Hematopoietic multipotent progenitor cell treated with erythropoietin and hydrocortisone succinate and interleukin-3 and kit ligand, for 15 days (in vitro differentiated cells): ENCODE results near the gene C1orf94.

Experiments
- DNase-seq: peaks from one replicate; pipeline ENCODE4 v3.0.0-alpha.2; 2015; ENCODE audit warnings: low spot score

Gene C1orf94, protein sequence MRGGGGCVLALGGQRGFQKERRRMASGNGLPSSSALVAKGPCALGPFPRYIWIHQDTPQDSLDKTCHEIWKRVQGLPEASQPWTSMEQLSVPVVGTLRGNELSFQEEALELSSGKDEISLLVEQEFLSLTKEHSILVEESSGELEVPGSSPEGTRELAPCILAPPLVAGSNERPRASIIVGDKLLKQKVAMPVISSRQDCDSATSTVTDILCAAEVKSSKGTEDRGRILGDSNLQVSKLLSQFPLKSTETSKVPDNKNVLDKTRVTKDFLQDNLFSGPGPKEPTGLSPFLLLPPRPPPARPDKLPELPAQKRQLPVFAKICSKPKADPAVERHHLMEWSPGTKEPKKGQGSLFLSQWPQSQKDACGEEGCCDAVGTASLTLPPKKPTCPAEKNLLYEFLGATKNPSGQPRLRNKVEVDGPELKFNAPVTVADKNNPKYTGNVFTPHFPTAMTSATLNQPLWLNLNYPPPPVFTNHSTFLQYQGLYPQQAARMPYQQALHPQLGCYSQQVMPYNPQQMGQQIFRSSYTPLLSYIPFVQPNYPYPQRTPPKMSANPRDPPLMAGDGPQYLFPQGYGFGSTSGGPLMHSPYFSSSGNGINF

DNA sequence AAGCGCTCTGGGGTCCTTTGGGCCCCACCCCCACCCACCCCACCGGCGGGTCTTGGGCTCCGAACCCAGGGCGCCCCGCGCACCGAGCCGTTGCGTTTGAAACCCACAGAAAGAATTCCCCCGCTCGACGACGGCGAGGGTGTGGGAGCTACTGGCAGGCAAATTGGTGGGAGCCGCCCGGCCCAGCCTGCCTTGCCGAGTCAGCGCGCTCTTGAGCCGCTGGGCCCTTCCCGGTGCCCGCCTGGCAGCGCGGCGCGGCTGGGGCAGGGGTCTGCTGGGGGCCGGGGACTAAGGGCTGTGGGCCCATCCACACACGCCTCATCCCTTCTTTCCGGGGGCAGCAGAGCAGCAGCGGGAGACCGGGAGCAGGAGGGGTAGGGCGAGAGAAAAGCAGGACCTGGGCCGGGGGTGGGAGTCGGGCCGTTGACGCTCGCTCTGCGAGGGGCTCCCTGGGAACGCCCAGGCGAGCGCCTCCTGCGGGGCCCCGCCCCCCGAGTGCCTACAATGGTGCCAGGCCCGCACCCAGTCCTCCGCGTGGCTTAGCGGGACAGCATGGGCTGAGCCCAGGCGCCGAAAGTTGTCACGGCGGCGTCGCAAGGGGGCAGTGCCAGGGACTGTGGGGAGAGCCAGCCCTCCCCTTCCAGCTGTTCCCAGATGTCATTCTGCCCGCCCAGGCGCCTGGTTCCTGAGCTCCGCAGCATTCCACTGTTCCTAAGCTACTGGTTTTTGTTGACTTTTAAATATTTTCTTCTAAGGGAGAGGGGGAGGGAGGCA lies at the start of gene C1orf94:
C1orf94 (plus strand) TSS at position 78 of the 774 bp plus-strand sequence. CDS start 883 bp downstream, outside the sequence.
- DNase-seq, result no peak

DNA sequence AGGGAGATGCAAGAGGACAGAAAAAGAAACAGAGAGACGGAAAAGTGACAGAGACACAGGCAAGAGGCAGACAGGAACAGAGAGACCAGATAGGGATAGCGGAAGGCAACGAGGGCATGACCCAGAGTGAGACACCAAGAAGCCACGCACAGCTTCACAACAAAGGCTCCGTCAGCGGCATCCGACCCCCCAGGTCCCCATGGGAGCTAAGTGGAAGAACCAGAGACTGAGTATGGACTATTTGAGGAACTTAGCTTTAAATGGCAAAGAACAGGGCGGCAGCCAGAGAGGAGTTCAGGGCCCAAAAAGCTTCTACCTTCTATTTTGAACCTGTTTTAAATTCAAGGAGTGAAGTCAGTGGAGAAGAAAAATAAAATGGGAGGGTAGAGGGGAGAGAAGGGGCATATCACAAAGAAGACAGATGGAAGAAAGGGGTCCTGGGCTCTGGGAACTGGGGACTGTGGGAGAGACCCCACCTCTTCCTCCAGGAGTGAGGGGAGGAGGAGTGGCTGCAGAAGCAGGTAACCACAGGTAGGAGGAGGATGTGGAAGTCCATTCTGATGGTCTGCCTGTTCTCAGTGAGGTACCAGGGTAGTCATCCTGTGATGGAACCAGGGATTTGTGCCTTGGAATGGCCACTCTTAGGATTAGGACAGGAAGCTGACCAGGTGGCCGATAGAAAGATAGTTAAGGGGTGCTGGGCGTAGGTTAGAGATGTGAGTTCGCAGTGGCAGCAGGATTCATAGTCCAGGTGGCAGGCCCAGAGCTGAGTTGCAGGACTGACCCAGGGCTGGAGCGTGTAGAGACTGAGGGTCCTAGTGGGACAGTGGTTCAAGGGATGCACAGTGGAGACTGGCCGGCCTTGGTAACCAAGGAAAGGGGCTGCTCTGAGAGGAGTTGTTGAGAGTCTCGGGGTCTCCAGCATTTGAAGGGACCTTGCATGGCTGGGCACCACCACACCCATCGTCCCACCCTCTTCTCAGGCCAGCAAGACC lies 49.4 kb upstream of the C1orf94 start:
- no peak for DNase-seq

DNA sequence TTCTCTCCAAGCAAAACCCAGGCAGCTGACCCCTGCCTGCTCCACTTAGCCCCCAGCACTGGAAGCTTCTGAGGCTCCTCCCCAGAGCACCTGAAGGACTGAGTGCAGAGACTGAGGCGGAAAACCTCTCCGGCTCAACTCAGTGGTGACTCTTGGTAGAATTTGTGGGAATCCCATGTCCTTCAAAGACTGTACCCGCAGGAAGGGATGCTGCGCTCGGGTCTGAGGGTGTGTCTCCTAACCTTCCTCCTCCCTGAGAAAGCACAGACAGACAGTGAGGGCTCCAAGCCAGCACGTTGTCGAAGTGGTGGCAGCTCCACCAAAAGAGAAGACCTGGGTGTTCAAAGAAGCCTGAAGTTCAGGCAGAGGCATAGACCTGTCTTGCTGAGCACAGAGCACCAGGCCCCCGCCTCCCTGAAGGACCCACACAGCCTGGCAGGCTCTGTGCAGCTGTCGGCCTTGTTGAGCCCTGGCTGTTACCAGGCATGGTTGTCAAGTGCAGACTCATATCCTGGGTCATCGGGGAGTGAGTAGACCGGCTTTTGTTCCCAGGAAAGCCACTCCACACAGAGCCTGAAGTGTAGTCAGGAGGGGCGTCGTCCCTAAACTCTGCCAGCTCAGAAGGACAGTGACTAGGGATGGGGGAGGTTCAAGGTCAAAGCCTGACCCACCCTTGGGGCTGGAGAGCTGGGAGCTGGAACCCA lies 48.4 kb upstream of the C1orf94 start:
- DNase-seq, result no peak

DNA sequence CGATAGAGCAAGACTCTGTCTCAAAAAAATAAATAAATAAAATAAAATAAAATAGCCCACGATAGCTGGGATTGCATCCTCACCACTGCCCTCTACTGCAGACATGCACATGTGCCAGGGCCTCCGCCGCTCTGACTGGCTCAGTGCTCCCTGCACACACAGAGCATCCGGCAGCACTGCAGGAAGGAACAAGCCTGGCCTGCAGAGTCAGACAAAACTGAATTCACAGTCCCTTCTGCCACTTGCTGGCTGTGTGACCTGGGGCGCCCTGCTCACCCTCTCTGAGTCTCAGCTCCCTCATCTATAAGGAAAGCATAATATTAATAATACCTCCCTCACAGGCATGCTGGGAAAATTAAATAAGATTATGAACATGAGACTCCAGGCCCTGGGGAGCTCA lies 47.1 kb upstream of the C1orf94 start:
- DNase-seq, result no peak

DNA sequence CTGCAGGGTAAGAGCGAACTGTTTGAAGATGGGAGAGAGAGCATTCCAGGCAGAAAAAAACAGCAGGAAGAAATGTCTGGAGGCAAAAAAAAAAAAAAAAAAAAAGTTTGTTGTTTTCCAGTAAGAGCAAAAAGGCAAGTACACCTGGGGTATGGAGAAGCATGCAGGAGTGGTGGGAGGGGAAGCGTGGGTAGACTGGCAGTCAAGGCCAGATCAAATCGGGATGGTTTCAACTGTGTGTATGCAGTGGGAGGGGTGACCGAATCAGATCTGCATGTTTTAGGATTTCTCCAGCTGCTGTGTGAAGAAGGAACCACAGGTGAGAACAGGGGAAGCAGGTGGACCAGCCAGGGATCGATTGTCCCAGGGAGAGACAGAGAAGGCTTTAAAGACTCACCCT lies 46.4 kb upstream of the C1orf94 start:
- no peak for DNase-seq

DNA sequence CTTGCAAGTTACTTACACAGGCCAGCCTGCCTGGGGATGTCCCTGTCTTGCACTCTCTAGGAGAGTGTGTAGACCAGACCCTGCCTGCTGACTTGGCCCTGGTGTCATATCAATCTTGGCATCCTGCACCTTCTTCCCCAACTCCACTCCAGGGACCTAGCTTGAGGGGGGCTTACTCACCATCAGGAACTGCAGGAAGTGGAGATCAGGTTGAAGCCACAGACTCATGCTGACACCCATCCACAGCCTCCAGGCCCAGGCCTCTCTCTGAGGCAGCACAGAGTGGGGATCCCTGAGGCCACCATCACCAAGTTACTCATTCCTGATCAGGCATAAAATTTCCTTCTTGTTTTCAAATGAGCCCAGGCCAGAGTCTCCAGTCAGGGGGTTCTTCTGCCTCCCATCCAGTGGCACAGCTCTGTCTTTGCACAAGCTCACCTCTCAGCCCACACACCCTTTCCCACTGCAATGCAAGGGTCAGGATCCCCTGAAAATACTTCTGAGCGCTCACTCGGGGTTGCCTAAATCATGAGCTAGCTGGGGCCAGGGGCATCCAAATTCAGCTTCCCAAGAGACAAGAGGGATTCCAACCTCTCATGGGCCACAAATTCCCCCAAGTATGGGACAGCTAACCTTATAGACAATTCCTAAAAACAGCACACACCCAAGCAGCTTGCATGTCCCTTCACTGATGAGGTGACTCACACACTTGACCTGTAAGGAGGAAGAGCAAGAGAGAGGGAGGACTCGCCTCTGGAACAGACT lies 45.1 kb upstream of the C1orf94 start:
- DNase-seq, result no peak

DNA sequence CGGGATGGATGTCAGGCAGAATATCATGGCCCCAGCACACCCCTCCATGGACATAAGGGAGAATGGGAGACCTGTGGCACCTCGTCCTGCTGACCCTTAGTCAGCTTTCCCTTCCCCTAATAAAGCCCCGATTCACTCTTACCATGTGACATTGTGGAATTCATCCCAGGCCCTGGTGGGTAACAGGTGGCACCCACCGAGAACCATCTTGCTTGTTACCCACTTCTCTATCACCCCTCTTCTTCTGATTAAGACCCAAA lies 44.6 kb upstream of the C1orf94 start:
- DNase-seq, result no peak

DNA sequence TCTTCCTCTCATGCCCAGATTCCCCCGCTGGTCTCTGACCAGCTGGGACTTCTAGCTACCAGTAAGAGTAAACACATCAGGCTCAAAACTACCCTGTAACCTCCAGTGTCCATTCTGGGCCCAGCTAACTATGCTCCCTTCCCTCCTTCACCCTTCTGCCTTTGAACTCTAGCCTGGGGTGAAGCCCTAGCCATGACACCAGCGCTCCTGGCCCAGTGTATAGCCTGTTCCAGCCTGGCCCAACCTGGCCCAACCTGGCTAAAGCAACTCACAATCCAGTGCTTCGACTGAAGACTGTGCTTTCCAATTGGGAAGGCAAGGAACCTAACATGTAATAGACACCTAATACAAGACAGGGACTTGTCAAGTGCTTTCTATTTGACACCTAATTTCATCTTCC lies 39.3 kb upstream of the C1orf94 start:
- no peak for DNase-seq

DNA sequence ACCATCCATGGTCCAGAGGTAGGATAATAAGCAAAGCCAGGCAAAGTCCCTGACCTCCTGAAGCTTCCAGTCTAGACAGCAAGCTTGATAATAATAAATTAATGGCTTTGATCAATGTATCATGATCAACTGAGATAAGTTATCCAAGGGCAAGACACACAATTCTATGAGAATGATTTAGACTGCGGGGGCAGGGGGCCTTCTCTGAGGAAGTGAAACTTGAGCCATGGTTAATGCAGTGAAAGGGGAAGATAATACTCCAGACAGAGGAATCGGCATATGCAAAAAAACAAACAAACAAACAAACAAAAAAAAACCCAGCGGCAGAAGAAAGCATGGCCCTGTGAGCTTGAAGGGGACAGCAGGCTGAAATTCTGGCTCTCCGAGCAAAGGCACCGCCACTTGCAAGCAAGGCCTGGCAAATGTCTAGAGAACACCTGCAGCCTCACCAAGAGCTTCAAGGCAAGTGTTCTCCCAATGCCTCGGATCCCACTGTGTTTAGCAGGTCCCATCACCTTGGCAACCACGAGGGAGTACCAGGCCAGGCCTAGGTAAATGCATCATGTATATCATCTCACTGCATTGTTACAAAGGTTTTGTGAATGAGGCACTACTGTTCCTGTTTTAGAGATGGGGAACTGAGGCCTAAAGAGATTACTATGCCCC lies 36.6 kb upstream of the C1orf94 start:
- no peak for DNase-seq

DNA sequence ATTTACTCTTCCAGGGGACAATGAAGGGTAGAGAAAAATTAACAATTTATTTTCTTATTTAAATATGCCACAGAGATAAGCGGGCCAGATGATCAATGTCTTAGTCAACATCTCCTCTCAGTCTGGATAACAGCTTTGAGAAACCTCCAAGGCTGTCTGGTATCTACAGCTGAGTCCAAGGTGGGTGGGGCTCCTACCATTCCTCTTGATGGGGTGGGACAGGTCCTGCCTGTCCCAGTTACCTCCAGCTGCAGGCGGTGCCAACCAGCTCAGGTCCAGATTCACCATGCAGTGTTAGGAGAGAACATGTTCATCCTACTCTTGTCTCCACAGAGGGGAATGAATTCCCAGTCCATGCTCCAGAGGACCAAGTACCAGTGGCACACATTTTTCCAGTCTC lies 32.7 kb upstream of the C1orf94 start:
- DNase-seq, result no peak

DNA sequence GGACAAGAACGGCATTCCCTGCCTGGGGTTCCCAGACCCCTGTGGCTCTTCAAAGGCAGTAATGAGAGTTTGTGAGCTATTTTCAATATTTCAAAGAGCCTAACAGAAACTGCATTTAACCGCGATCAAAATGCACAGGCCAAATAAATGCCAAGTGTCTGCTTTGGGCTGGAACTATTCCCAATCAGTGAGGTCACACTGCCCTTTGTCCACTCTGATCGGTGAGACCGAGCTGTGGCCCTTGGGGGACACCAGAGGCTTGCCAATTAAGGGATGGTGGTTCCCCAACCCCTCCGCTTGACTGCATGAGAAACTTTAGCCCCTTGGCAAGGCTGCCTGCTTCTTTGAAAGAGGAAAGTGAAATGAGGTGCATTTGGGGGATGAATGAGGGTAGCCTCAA lies 31.9 kb upstream of the C1orf94 start:
- DNase-seq, result no peak

DNA sequence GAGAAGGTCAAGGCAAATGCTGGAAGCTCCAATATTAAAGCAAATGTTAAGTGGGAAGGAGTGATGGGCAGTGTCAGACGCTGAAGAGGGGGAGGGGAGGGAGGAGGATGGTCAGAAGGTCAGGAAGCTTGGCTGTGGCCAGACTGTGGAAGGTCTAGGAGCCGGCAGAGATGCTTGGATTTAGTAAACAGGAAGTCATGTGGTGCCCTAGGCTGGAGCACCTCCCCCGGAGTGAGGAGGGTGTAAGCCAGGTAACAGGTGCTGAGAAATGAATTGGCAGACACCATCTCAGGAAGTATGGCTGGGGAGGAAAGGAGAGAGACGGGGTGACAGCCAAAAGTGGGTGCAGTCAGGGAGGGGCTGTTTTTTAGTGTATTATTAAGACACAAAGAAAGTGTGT lies 29.4 kb upstream of the C1orf94 start:
- DNase-seq, result no peak

DNA sequence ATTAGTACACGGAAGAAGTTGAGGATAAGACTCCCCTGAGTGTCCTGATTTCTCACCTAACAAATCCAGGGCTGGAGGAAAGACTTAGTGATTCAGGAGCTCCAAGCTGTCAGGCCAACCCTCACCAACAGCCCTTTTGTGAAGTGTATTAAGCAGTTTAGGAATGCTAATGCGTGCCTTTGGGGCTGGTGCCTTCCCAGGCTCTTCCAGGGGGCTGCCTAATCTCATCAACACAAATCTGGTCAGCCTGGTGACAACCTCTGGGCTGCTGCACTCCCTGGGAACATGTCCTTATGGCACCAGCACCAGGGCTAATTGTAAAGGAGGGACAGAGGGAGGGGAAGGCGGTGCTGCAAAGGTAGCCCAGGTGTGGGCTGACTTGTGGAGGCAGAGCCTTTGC lies 27.2 kb upstream of the C1orf94 start:
- DNase-seq, result no peak

DNA sequence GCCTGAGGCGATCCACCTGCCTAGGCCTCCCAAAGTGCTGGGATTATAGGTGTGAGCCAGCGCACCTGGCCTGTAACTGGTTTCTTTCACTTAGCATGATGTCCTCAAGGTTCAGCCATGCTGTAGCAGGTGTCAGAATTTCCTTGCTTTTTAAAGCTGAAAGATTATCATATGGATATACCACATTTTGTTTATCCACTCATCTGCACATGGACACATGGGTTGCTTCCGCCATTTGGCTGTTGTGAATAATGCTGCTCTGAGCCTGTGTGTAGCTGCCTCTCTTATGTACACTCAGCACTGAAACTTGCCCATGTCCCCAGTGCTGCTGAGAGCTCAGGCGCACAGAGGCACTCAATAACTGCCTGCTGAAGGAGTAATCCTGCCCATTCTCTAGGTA lies 23.5 kb upstream of the C1orf94 start:
- no peak for DNase-seq

DNA sequence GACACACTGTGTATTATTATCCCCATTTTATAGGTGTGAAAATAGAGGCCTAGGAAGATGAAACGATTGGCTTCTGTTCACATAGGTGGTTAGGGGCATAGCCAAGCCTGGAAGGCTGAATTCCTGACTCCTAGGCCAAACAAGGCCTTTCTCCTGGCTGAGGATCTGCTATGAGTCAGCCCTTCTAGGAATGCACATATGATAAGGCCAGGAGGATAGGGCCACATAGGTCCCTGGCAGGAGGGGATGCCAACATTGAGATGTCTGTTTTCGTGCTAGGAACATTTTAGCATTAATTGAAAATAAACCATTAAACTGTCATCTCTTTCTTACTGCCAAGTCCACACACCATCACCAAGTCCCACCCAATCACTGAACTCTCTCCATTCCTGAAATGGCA lies 20.8 kb upstream of the C1orf94 start:
- DNase-seq, result no peak

DNA sequence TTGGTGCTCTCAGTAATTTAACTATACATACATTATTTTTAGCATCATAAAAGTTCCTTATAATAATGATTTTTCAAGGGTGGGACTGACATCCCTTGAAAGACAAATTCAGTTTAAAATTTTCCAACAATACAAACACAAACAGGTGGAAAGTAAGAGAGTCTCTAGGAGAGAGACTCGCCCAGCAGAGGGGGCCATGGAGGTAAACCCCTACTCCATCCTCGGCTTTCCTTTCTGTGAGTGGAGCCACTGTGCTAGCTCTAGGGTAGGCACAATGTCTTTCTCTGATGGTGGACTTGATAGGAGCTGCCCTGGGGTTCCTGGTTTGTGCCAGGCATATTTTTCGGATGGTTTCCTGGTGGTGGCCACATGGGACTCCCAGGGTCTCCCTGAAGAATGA lies 20.0 kb upstream of the C1orf94 start:
- DNase-seq, result no peak

DNA sequence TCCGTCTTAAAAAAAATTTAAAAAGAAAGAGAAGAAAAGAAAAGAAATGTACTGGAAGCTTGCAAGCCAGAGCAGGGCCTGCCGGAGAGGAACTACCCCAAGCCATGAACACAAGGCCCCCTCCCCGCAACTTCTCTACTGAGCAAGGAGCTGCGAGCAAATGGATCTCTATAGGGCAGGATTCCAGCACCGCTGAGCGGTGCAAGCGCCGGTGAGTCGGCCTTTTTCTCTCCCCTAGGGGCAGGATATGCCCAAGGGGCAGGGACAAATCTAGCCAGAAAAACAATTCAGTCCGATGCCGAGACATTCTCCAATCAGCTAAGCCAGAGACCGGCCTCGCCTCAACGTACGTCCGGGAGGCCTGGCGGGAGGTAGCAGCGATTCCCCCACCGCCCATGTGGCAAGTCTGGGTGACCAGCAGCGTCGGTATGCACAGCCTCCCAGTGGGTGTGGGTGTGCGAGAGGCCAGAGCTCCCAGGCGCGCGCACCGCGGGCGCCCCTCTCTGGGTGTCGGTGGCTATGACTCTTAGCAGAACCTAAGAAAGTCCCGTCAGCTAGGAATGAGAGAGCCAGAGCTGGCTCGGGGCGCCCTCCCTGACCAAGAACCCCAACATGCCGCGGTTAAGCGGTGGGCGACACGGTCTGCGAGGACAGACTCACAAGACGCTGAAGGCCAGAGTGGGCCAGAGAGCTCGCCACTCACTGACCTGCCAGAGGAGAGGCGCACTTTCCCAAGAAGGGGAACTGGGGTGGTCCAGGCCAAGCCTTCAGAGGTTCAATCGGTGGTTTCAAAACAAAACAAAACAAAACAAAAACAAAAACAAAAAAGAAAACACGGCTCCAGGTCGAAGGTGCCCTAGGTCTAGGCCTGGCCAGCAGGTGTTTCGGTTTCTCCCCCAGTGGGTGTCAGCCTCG lies 13.6 kb upstream of the C1orf94 start:
- DNase-seq, result no peak

DNA sequence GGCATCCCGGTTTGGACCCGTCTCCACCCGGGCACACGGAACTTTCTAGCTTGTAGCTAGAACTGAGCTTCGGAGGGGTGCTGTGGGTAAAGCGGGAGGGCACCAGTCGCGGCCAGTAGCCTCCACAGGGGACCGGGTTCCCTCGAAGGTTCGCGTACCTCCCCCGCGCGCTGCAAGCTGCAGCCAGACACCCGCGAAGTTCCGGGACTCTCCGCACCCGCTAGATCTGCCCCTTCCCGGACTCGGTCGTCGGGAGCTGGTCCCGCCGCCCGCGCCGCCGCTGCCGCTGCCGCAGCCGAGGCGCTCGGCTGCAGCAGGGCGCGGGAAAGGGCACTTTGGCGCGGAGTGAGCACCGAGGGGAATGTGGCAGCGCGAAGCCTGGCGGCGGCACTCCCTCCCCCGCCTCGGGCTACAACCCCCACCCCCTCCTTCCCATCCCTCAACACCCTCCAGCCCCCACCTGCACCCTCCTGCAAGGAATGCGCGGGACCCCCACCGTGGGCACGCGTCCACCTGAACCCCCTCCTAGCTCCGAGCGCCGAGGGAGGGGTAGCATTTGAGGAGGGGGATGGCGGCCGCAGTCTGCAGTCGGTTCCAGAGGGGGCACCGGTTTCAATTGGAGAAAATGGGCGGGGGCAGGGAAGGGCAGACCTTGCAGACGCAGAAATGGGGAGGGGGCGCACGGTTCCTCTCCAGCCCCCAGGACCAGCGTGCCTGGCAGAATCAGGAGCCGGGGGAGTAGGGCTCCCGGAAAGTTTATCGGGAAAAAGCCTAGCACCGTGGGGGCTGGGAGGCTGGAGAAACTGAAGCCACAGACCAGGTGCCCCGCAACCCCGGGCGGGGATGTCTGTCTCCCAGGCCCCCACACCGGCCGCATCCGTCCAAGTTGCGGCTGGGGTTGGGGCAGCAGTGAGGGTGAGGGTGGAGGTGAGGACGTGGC lies 12.6 kb upstream of the C1orf94 start:
- DNase-seq, result no peak
